K562 (cell line): Measurements from ENCODE around the gene IFT25. TPM values are rescaled to one million over a fixed set of nuclear protein-coding genes. Genes with fewer than 3 reads are reported as not detected.
A peak's percentile ranks its signal among the peaks of the same experiment; 100 is the strongest.

Source experiments
- CGGBP1 ChIP-seq: fragments of 250-450 bp; sonication (Bioruptor Pico); IDR thresholded peaks from 2 replicates; pipeline ENCODE4 v1.9.0; 2021; ENCODE audit warnings: mild to moderate bottlenecking
- CHD1 ChIP-seq: fragments of 200-600 bp; sonication (generic); IDR thresholded peaks from one replicate; pipeline ENCODE4 v1.6.1; 2012; ENCODE audit warnings: mild to moderate bottlenecking, moderate library complexity, low read length, inconsistent platforms
- CREM ChIP-seq: IDR thresholded peaks from 2 replicates; pipeline ENCODE4 v1.6.1; 2014; ENCODE audit warnings: antibody characterized with exemption, low read depth
- E2F8 ChIP-seq: fragments of 450-650 bp; IDR thresholded peaks from 2 replicates; pipeline ENCODE4 v1.7.1; 2018; ENCODE audit warnings: mild to moderate bottlenecking, low read depth; ENCODE audit not compliant: partially characterized antibody
- ELF2 ChIP-seq: fragments of 250-450 bp; sonication (Bioruptor Pico); IDR thresholded peaks from 2 replicates; pipeline ENCODE4 v1.5.0; 2021; ENCODE audit warnings: mild to moderate bottlenecking
- ELF4 ChIP-seq: fragments of 450-650 bp; formaldehyde crosslinking; IDR thresholded peaks from 2 replicates; pipeline ENCODE4 v1.4.0; 2022; ENCODE audit warnings: missing genetic modification characterization
- EWSR1 ChIP-seq: fragments of 450-650 bp; IDR thresholded peaks from 2 replicates; pipeline ENCODE4 v1.6.1; 2018; ENCODE audit warnings: borderline replicate concordance, mild to moderate bottlenecking, low read depth, moderate library complexity; ENCODE audit not compliant: partially characterized antibody
- GABPA ChIP-seq: fragments of 200-800 bp; sonication (Bioruptor generic); conservative IDR thresholded peaks from 2 replicates; pipeline ENCODE4 v1.6.1; 2016; ENCODE audit warnings: low read depth, missing genetic modification characterization, missing compliant biosample characterization
- GATA2 ChIP-seq: sonication (generic); formaldehyde crosslinking; IDR thresholded peaks from 2 replicates; pipeline ENCODE4 v1.4.0; 2020; ENCODE audit warnings: mild to moderate bottlenecking, missing genetic modification reagents
- HMG20B ChIP-seq: fragments of 250-450 bp; sonication (Bioruptor Pico); IDR thresholded peaks from 2 replicates; pipeline ENCODE4 v1.5.0; 2021; ENCODE audit warnings: mild to moderate bottlenecking
- HMGXB4 ChIP-seq: sonication (generic); formaldehyde crosslinking; IDR thresholded peaks from 2 replicates; pipeline ENCODE4 v1.8.1; 2023; ENCODE audit warnings: mild to moderate bottlenecking, missing genetic modification reagents
- PRPF4 ChIP-seq: fragments of 200-400 bp; formaldehyde crosslinking; IDR thresholded peaks from one replicate; pipeline ENCODE4 v1.6.1; 2017; ENCODE audit warnings: low read length, low read depth, mild to moderate bottlenecking; ENCODE audit not compliant: insufficient read depth, poor library complexity, severe bottlenecking
- RBM14 ChIP-seq: fragments of 200-400 bp; formaldehyde crosslinking; IDR thresholded peaks from 2 replicates; pipeline ENCODE4 v1.6.1; 2018; ENCODE audit warnings: low read depth, mild to moderate bottlenecking, low read length, moderate library complexity, borderline replicate concordance; ENCODE audit not compliant: insufficient read depth
- SMAD2 ChIP-seq: fragments of 150-350 bp; IDR thresholded peaks from 2 replicates; pipeline ENCODE4 v1.6.1; 2014; ENCODE audit warnings: low read depth, mild to moderate bottlenecking, low read length
- STAT6 ChIP-seq: sonication (generic); formaldehyde crosslinking; IDR thresholded peaks from 2 replicates; pipeline ENCODE4 v1.8.1; 2023; ENCODE audit warnings: mild to moderate bottlenecking, missing genetic modification reagents
- TSC22D4 ChIP-seq: fragments of 450-650 bp; IDR thresholded peaks from 2 replicates; pipeline ENCODE4 v1.6.1; 2016; ENCODE audit warnings: missing genetic modification characterization, missing biosample characterization, control low read depth
- ZBTB17 ChIP-seq: fragments of 450-650 bp; formaldehyde crosslinking; IDR thresholded peaks from 2 replicates; pipeline ENCODE4 v1.4.0; 2020; ENCODE audit warnings: mild to moderate bottlenecking
- ZNF232 ChIP-seq: sonication (generic); formaldehyde crosslinking; IDR thresholded peaks from 2 replicates; pipeline ENCODE4 v1.8.0; 2022; ENCODE audit warnings: mild to moderate bottlenecking, missing genetic modification reagents
- ZNF41 ChIP-seq: fragments of 250-450 bp; sonication (Bioruptor Pico); conservative IDR thresholded peaks from 2 replicates; pipeline ENCODE4 v1.4.0; 2020; ENCODE audit warnings: mild to moderate bottlenecking
- ZNF583 ChIP-seq: fragments of 250-450 bp; sonication (Bioruptor Pico); IDR thresholded peaks from 2 replicates; pipeline ENCODE4 v1.4.0; 2020
- polyA plus RNA-seq, 8 experiments: library from polyadenylated mRNA; depleted of rRNA in 4 of 8; stranded (reverse) in 5 of 8; unstranded in 3 of 8; fragments of >200 nt; fragmentation: Nextera tagmentation in 2 of 8; fragmentation: Illumina TruSeq in 1 of 8; extraction: Ambion mirVana in 2 of 8; extraction: Trizol in 1 of 8; gene quantifications; 2 replicates each; pipeline versions ENCODE4 v1.2.1 to v1.2.3, GENCODE V29; 2011 to 2014; ENCODE audit warnings: inconsistent platforms in 1 of 8, missing spikeins in 1 of 8
- total RNA-seq, 7 experiments: library from RNA; depleted of rRNA in 6 of 7; stranded (reverse); fragments of >200 nt in 6 of 7; fragmentation: Illumina TruSeq in 2 of 7; extraction: Trizol in 2 of 7; gene quantifications; 2 replicates each; pipeline versions ENCODE4 v1.2.1 to v1.2.3, GENCODE V29; 2011 to 2021; ENCODE audit warnings: low replicate concordance in 1 of 7

Gene IFT25
- total and polyA plus RNA-seq, 9 of the 15 experiments (the other 6 are each of a cell fraction or from before 2014, with no cell fraction given), result 93.6 to 209 (median 167) TPM

GRCh38 chr1:53945433-53946251 lies at the start of gene IFT25 (continued):
- 0 out of 2 replicates have a peak, but pooled peaks have one; percentile 11 for TF ChIP-seq HMGXB4 (CRISPR knock-in tag)
- TF ChIP-seq SMAD2, result no peak
- peak; percentile 61 for TF ChIP-seq E2F8
- TF ChIP-seq ZNF232, result 0 out of 2 replicates have a peak, but pooled peaks have one; percentile 14
- TF ChIP-seq ZBTB17 (CRISPR knock-in tag), result peak; percentile 88; the same call in 1 of the 2 replicates
- 0 out of 2 replicates have a peak, but pooled peaks have one; percentile 25 for TF ChIP-seq STAT6
- TF ChIP-seq HMG20B, result 0 out of 2 replicates have a peak, but pooled peaks have one; percentile 40
- no peak for TF ChIP-seq EWSR1
- TF ChIP-seq CGGBP1, result peak; percentile 70; the same call in 1 of the 2 replicates
- peak; percentile 27; the same call in 1 of the 2 replicates for TF ChIP-seq CREM
- peak; percentile 92 for TF ChIP-seq CHD1
- TF ChIP-seq PRPF4, result no peak
- peak; percentile 41; the same call in 1 of the 2 replicates for TF ChIP-seq ZNF583
- TF ChIP-seq GABPA (tag), result peak; percentile 68
- TF ChIP-seq GATA2 (CRISPR knock-in tag), result no peak
- TF ChIP-seq RBM14, result no peak
- TF ChIP-seq ELF2, result peak; percentile 54; the same call in 1 of the 2 replicates
- peak; percentile 76; the same call in 1 of the 2 replicates for TF ChIP-seq ELF4
- TF ChIP-seq ZNF41 (CRISPR knock-in tag), result no peak
- TF ChIP-seq TSC22D4, result no peak
